A549 (cell line): ENCODE measurements around the gene TTC32. TPM values are rescaled to one million over a fixed set of nuclear protein-coding genes. Genes with fewer than 3 reads are reported as not detected.
A peak's percentile ranks its signal among the peaks of the same experiment; 100 is the strongest.

ENCODE experiments used
- ATAC-seq, 2 experiments: fragments of 200-7000 bp in 1 of 2; fragments of >200 bp in 1 of 2; cut with Nextera tagmentation in 1 of 2; cut with Tn5 transposase in 1 of 2; 3 replicates each; pipeline versions ENCODE4 v1.8.0 to v1.9.1; 2018 to 2020; ENCODE audit warnings: mild to moderate bottlenecking in 1 of 2, moderate library complexity in 1 of 2
- CTCF ChIA-PET: fragments of 300-600 bp; sonication (Branson Sonifier 250); formaldehyde crosslinking; extraction: SDS; loops from one replicate; lab custom pipeline; 2021; ENCODE audit warnings: antibody characterized with exemption, inconsistent platforms; lab: Yijun Ruan, JAX
- POLR2A ChIA-PET: fragments of 350-600 bp; formaldehyde crosslinking; extraction: SDS; loops from one replicate; lab custom pipeline; 2021; ENCODE audit warnings: antibody characterized with exemption, inconsistent platforms; lab: Yijun Ruan, JAX
- DNase-seq, 2 experiments: peaks; one replicate each; pipeline versions ENCODE4 v3.0.0 to v3.0.0-alpha.2; 2011 to 2016; ENCODE audit warnings: low read depth in 1 of 2, low spot score in 1 of 2
- FAIRE-seq: peaks from 2 replicates; lab custom pipeline; 2011; peaks lifted over from hg19 to GRCh38; lab: Jason Lieb, UNC
- H3K27ac ChIP-seq, 2 experiments: fragments of >200 bp; sonication (Bioruptor Twin); formaldehyde crosslinking; 3 replicates each; pipeline ENCODE4 v1.5.1; 2016 to 2017
- H3K4me1 ChIP-seq: fragments of >200 bp; sonication (Bioruptor Twin); formaldehyde crosslinking; 3 replicates; pipeline ENCODE4 v1.6.1; 2016
- H3K4me2 ChIP-seq: fragments of >200 bp; sonication (Bioruptor Twin); formaldehyde crosslinking; 3 replicates; pipeline ENCODE4 v1.6.1; 2016
- H3K4me3 ChIP-seq: fragments of >200 bp; sonication (Bioruptor Twin); formaldehyde crosslinking; 3 replicates; pipeline ENCODE4 v1.5.1; 2016
- H3K9me3 ChIP-seq: fragments of >200 bp; sonication (Bioruptor Twin); formaldehyde crosslinking; 3 replicates; pipeline ENCODE4 v1.6.1; 2016
- ATOH8 ChIP-seq: fragments of 250-450 bp; sonication (Bioruptor Pico); IDR thresholded peaks from 2 replicates; pipeline ENCODE4 v1.5.0; 2020; ENCODE audit warnings: low read depth, mild to moderate bottlenecking, moderate library complexity
- BCL3 ChIP-seq: fragments of >200 bp; sonication (Bioruptor Twin); formaldehyde crosslinking; IDR thresholded peaks from 3 replicates; pipeline ENCODE4 v1.6.1; 2016
- BHLHE40 ChIP-seq: IDR thresholded peaks from 2 replicates; pipeline ENCODE4 v1.6.1; 2012; ENCODE audit warnings: low read depth, low read length, inconsistent platforms
- CEBPB ChIP-seq, 2 experiments: fragments of >200 bp in 1 of 2; sonication (Bioruptor Twin) in 1 of 2; formaldehyde crosslinking in 1 of 2; IDR thresholded peaks; 2 replicates each; pipeline ENCODE4 v1.6.1; 2012 to 2016
- E2F6 ChIP-seq: IDR thresholded peaks from 2 replicates; pipeline ENCODE4 v1.6.1; 2012; ENCODE audit warnings: low read depth, borderline replicate concordance
- FOSL2 ChIP-seq, 2 experiments: fragments of 450-650 bp in 1 of 2; fragments of >200 bp in 1 of 2; sonication (Bioruptor Twin) in 1 of 2; formaldehyde crosslinking; IDR thresholded peaks; 2 replicates each; pipeline versions ENCODE4 v1.5.0 to v1.6.1; 2016 to 2020; ENCODE audit warnings: mild to moderate bottlenecking in 1 of 2, moderate library complexity in 1 of 2
- FOXS1 ChIP-seq: fragments of 250-450 bp; sonication (Bioruptor Pico); IDR thresholded peaks from 2 replicates; pipeline ENCODE4 v1.5.0; 2020; ENCODE audit warnings: mild to moderate bottlenecking, moderate library complexity
- HES2 ChIP-seq: fragments of >200 bp; sonication (Bioruptor Twin); formaldehyde crosslinking; IDR thresholded peaks from 2 replicates; pipeline ENCODE4 v1.6.1; 2016
- NPAS2 ChIP-seq: fragments of 250-450 bp; sonication (Bioruptor Pico); IDR thresholded peaks from 2 replicates; pipeline ENCODE4 v1.8.0; 2022; ENCODE audit warnings: mild to moderate bottlenecking, moderate library complexity, borderline replicate concordance
- PBX3 ChIP-seq: IDR thresholded peaks from 2 replicates; pipeline ENCODE4 v1.6.1; 2012
- POLR2A ChIP-seq: IDR thresholded peaks from 2 replicates; pipeline ENCODE4 v1.6.1; 2012; ENCODE audit warnings: mild to moderate bottlenecking, low read length
- REST ChIP-seq: fragments of 200-600 bp; sonication (generic); IDR thresholded peaks from 2 replicates; pipeline ENCODE4 v1.6.1; 2016; ENCODE audit warnings: antibody characterized with exemption, mild to moderate bottlenecking, moderate library complexity
- RNF2 ChIP-seq: fragments of 200-600 bp; sonication (generic); IDR thresholded peaks from 2 replicates; pipeline ENCODE4 v1.6.1; 2016; ENCODE audit warnings: low read depth, mild to moderate bottlenecking, antibody characterized with exemption, moderate library complexity, borderline replicate concordance
- SREBF2 ChIP-seq: fragments of 450-650 bp; IDR thresholded peaks from 2 replicates; pipeline ENCODE4 v1.6.1; 2014; ENCODE audit warnings: mild to moderate bottlenecking, moderate library complexity
- TP53 ChIP-seq: fragments of 250-450 bp; sonication (Bioruptor Pico); IDR thresholded peaks from 2 replicates; pipeline ENCODE4 v1.5.0; 2021; ENCODE audit warnings: mild to moderate bottlenecking, moderate library complexity
- ZFP36 ChIP-seq: fragments of 450-650 bp; IDR thresholded peaks from 2 replicates; pipeline ENCODE4 v1.6.1; 2014; ENCODE audit warnings: borderline replicate concordance; ENCODE audit not compliant: partially characterized antibody
- ZNF302 ChIP-seq: fragments of 250-450 bp; sonication (Bioruptor Pico); IDR thresholded peaks from 2 replicates; pipeline ENCODE4 v1.9.0; 2021; ENCODE audit warnings: inconsistent platforms, mild to moderate bottlenecking, moderate library complexity
- WGBS: methylation state at CpG from one replicate; pipeline ENCODE4 v1.1.6; 2017; ENCODE audit errors: missing lambda C conversion rate; 5-methylcytosine and 5-hydroxymethylcytosine counted together
- polyA plus RNA-seq, 4 experiments: library from polyadenylated mRNA; depleted of rRNA in 3 of 4; stranded (reverse); fragments of >200 nt; fragmentation: RNase III in 1 of 4; extraction: RNeasy Plus Mini Kit Qiagen cat#74134 plus additional on column Dnase treatment in 1 of 4; gene quantifications; 2 replicates in 3 of 4; 3 replicates in 1 of 4; pipeline ENCODE4 v1.2.3, GENCODE V29; 2011 to 2017

TTC32 gene
- polyA plus RNA-seq, 2 of the 4 experiments (the other 2 are of a cell fraction), result 22.4 to 37.1 TPM

- ChIA-PET POLR2A (interaction anchor here (0.6 to 1.3 kb wide), 2 partner anchors 8 to 11 kb away, joined by 3 to 4 read pairs; no protein-coding TSS in a partner anchor), CTCF (interaction anchor here (0.7 to 1.9 kb wide), 3 partner anchors 8 to 15 kb away, joined by 3 to 5 read pairs (median 3); no protein-coding TSS in a partner anchor)
- 45% methylated on average over 9 of the region's 9 CpGs for WGBS
Observed at GRCh38 chr2:19911808-19912509, 10.2 kb upstream of the TTC32 start.

More at GRCh38 chr2:19911808-19912509, 10.2 kb upstream of the TTC32 start:
- H3K4me2 ChIP-seq, result peak overlapping the region; percentile 44
- H3K27ac ChIP-seq, result peak overlapping the region; percentile 32 to 41; a peak in 3 of 6 replicates
- H3K4me1 ChIP-seq, result peaks cover 16% of the 10 kb centered on the region
- ATAC-seq, result peak; percentile 69 to 74
- DNase-seq, result peak; percentile 31 to 35
- no peak overlapping the region for H3K4me3 ChIP-seq
- FAIRE-seq, result no peak
- no peaks in the 10 kb centered on the region for H3K9me3 ChIP-seq
- no peak for TF ChIP-seq REST
- TF ChIP-seq RNF2, result no peak
- no peak for TF ChIP-seq ZFP36
- peak; percentile 33; the same call in 1 of the 2 replicates for TF ChIP-seq FOSL2 (IDR thresholded peaks at IDR 0.05)
- no peak for TF ChIP-seq FOSL2 (CRISPR knock-in tag; IDR thresholded peaks at IDR 0.05)
- TF ChIP-seq HES2, result no peak
- TF ChIP-seq BHLHE40, result no peak
- no peak for TF ChIP-seq TP53 (CRISPR knock-in tag)
- no peak for TF ChIP-seq ATOH8 (CRISPR knock-in tag)
- peak in 1 of 2 experiments; percentile 27; a peak in 1 of 4 replicates for TF ChIP-seq CEBPB (IDR thresholded peaks at IDR 0.05)
- no peak for TF ChIP-seq ZNF302 (CRISPR knock-in tag)
- TF ChIP-seq PBX3, result no peak
- TF ChIP-seq E2F6, result no peak
- TF ChIP-seq FOXS1 (CRISPR knock-in tag), result no peak
- no peak for TF ChIP-seq POLR2A
- TF ChIP-seq NPAS2 (CRISPR knock-in tag), result no peak
- no peak for TF ChIP-seq BCL3
- TF ChIP-seq SREBF2, result no peak
